ENCODE data around the gene PTGDR2. TPM values are rescaled to one million over a fixed set of nuclear protein-coding genes. Genes with fewer than 3 reads are reported as not detected.

PTGDR2 gene
- total RNA-seq, 1 experiment from 2014 or later, result 0.07 TPM

- 0 out of 2 replicates have a peak, but pooled peaks have one; percentile 21 for TF ChIP-seq PRDM15 (CRISPR knock-in tag; IDR thresholded peaks at IDR 0.05)
- TF ChIP-seq ZNF396 (CRISPR knock-in tag; IDR thresholded peaks at IDR 0.05; ENCODE audit: borderline replicate concordance), result no peak
- TF ChIP-seq SMAD3 (CRISPR knock-in tag; IDR thresholded peaks at IDR 0.05; ENCODE audit: borderline replicate concordance), result peak; percentile 73; the same call in 1 of the 2 replicates
- peak; percentile 95 for TF ChIP-seq ZBTB21 (CRISPR knock-in tag; IDR thresholded peaks at IDR 0.05; ENCODE audit: borderline replicate concordance)
- peak; percentile 89 for TF ChIP-seq ETV6 (CRISPR knock-in tag; IDR thresholded peaks at IDR 0.05)
- TF ChIP-seq ZNF232 (CRISPR knock-in tag; IDR thresholded peaks at IDR 0.05), result peak; percentile 60; the same call in 1 of the 2 replicates
- TF ChIP-seq GTF2I (CRISPR knock-in tag; conservative IDR thresholded peaks at IDR 0.05), result no peak
- no peak for TF ChIP-seq HMGXB4 (CRISPR knock-in tag; IDR thresholded peaks at IDR 0.05)
- 0 out of 2 replicates have a peak, but pooled peaks have one; percentile 1 for TF ChIP-seq E2F4 (CRISPR knock-in tag; IDR thresholded peaks at IDR 0.05; ENCODE audit: borderline replicate concordance, low read depth)
- no peak for TF ChIP-seq ZNF121 (CRISPR knock-in tag; IDR thresholded peaks at IDR 0.05)
- no peak for TF ChIP-seq NR1H2 (CRISPR knock-in tag; IDR thresholded peaks at IDR 0.05)
- TF ChIP-seq GABPB1 (CRISPR knock-in tag; IDR thresholded peaks at IDR 0.05), result peak; percentile 80
- no peak for TF ChIP-seq CTCF (IDR thresholded peaks at IDR 0.05)
- no peak for TF ChIP-seq NFATC4 (CRISPR knock-in tag; IDR thresholded peaks at IDR 0.05)
- peak; percentile 79; the same call in 1 of the 2 replicates for TF ChIP-seq TEAD1 (CRISPR knock-in tag; IDR thresholded peaks at IDR 0.05)
- peak; percentile 99 for TF ChIP-seq FOXK1 (CRISPR knock-in tag; IDR thresholded peaks at IDR 0.05)
- TF ChIP-seq ARID4B (CRISPR knock-in tag; IDR thresholded peaks at IDR 0.05; ENCODE audit: borderline replicate concordance), result peak; percentile 97; the same call in 1 of the 2 replicates
- peak; percentile 81 for TF ChIP-seq USF1 (CRISPR knock-in tag; IDR thresholded peaks at IDR 0.05)
- peak; percentile 98; the same call in 1 of the 2 replicates for TF ChIP-seq ATF1 (CRISPR knock-in tag; IDR thresholded peaks at IDR 0.05)
These were observed 13.7 kb downstream of the PTGDR2 start, which contains the start of gene CCDC86 (continued) for GRCh38 chr11:60841797-60842667.
